Stimulated activated CD8-positive, alpha-beta memory T cell treated with anti-CD3 and anti-CD28 coated beads, Interleukin-7, amount 100 ng/mL, for 24 hours (primary cell): Measurements from ENCODE around the gene TGM5.
"Not testable (repeated sequence)": the region's sequence is repeated elsewhere in the genome, so short reads cannot be mapped to it uniquely, and the experiment has no call there.

Experiments
- DNase-seq: peaks from one replicate; pipeline ENCODE4 v3.0.0-alpha.2; 2020; ENCODE audit warnings: low read depth

TGM5 gene

DNA sequence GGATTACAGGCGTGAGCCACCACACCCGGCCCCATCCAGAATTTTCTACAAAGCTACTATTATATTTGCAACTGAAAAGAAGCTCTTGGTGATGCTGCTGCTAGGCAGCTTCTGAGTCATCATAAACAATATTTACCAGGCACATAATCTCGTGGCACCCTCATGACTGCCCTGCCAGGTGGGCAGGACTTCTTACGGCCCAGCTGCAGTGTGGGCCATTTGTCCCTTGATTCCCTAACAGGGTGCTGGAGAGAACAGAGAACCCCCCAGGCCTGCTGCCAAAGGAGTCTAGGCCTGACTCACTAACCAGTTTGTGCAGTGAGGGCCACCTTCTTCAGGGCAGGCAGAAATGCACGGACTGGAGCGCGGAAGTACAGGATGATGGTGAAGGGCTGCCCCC, 50.8 kb downstream of the TGM5 start:
- no peak for DNase-seq

DNA sequence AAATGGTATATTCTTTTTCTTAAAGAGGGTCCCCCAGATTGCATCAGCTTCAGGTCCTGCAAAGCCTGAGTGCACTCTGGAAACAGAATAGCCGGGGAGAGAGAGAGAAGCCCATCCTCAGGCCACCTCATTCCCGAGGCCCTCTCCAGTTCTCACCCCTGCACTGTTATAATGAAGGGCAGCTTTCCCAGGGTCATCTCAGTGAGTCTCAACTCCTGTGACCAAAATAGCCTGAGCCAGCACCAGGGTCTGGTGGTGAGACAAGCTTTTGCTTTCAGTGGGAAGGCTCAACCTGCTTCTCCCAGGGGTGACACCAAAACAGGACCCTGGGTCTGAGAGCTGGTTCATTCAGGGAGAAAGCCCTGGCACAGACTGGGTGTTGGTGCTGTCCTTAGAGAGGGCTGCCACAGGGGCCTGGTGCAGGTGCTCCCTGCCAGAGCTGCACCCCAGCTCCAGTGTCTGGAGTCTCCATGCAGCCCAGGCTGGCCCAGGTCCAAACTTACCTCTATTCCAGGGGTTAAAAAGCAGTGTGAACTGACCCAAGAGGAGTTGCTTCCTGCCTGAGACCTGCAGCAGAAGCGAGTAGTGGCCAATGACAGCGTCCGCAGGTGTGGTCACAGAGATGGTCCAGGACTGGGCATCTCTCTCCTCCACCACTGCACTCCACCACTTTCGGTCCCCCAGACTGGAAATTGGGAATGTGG, 52.0 kb downstream of the TGM5 start:
- DNase-seq: no peak

- no peak for DNase-seq
Observed at GRCh38 chr15:43214169-43214568, 52.6 kb downstream of the TGM5 start.

DNA sequence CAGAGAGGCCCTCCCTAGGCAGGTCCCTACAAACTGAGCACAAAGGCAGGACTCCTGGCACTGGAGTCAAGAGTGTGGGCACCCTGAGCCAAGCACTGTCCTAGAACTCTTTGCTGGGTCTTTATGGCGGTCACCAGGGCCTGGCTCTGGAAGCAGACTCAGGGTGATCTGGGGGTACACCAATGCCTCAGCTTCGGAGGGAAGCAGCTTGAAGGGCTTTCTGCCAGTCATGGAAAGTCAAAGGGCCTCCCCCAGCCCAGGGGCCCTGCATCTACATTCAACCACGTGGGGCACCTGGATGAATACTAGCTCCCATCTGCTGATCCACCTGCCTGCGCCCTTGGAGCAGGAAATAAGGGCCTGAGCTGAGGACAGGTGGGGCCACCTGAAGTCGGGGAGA, 53.3 kb downstream of the TGM5 start:
- DNase-seq: no peak

DNA sequence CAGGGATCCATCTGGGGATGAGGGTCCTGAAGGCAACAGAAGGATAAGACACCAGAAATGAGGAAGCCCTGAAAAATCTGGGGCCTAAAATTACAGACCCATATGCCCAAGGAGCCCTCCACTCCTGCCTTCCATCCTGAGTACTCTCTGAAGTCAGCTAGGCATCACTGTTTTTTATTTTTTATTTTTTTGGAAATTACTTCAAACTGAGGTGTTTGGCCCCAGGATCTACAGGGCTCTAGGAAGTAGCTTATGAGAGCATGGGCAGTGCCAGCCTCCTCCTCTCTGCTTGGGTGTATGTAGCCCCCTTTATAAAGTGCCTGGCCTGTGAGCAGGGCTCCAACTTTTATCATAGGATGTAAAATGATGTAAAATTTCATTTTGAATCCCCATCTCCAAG, 53.8 kb downstream of the TGM5 start:
- no peak for DNase-seq

- DNase-seq: no peak
Observed at GRCh38 chr15:43212299-43212698, 54.4 kb downstream of the TGM5 start.

DNA sequence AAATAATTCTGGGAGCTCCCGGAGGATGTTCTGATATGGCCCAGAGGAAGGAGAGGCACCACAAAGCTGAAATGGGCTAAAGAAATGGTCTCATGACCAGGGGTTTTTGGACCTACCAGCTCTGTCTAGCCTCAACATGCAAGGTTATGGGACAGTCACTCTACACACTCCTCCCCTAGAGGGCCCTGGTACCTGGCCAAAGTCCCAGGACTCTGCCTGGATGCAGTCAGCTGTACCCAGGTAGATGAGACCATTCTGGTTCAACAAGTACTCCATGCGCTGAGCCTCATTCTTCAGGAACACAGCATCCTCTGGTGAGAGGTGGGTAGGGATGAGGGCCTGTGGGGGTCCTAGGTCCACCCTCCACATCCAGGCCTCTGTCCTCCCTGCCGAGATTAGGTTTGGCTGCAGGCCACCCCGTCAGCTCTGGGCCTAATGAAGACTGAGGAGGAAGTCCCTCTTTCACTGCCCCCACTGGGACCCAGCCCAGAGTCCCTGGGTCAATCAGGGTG, 55.4 kb downstream of the TGM5 start:
- no peak for DNase-seq

DNA sequence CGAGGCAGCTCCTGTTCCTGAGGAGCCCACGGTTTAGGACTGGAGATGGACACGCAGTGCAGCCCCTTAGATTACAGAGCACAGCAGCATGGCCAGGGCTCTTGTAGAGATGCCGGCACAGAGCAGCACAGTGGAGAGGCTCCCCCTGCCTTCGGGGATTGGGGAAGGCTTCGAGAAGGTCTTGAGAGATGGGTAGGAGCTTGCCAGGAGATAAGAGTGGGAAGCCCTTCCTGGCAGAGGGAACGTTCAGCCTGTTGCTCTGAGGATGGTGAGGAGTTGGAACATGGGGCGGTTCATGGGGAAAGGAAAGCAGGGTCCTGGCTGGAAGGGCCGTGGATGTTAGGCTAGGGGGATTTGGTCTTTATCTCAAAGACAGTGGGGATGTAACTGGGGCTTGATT, 55.9 kb downstream of the TGM5 start:
- no peak for DNase-seq

GRCh38 chr15:43210172-43210745, 56.5 kb downstream of the TGM5 start:
- DNase-seq: no peak

DNA sequence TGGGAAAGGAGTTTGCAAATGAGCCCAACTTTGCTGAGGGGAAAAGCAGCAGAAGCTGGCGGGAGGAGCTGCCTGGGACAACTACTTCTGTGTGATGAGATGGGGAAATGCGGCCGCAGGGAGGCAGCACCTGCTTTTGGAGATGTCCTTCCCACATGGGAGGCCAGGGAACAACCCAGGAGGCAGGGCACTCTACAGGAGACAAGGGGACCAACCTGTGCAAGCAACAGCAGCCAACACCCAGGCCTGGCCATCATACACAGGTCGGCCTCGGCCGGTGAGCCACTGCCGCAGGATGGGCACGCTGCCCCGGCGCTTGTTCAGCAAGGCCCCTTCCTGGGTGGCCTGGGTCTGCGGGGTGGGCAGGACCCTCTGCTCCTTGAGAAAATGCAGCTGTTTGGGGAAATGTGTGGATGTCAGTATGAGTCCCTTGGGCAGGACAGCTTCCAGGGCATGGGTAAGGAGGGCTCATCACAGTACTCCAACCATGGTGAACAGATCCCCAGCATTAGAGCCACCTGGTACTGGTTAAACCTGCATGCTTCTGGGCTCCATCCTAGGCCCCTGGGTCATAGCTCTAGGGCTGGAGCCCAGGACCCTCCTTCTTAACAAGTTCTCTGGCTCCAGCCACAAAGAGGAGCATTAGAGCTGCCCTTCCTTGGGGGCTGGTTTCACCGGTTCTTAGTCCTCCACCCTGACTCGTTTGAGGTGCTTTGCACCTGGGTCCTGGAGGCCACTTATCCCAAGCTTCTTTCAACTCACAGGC, 57.5 kb downstream of the TGM5 start:
- DNase-seq: no peak

DNA sequence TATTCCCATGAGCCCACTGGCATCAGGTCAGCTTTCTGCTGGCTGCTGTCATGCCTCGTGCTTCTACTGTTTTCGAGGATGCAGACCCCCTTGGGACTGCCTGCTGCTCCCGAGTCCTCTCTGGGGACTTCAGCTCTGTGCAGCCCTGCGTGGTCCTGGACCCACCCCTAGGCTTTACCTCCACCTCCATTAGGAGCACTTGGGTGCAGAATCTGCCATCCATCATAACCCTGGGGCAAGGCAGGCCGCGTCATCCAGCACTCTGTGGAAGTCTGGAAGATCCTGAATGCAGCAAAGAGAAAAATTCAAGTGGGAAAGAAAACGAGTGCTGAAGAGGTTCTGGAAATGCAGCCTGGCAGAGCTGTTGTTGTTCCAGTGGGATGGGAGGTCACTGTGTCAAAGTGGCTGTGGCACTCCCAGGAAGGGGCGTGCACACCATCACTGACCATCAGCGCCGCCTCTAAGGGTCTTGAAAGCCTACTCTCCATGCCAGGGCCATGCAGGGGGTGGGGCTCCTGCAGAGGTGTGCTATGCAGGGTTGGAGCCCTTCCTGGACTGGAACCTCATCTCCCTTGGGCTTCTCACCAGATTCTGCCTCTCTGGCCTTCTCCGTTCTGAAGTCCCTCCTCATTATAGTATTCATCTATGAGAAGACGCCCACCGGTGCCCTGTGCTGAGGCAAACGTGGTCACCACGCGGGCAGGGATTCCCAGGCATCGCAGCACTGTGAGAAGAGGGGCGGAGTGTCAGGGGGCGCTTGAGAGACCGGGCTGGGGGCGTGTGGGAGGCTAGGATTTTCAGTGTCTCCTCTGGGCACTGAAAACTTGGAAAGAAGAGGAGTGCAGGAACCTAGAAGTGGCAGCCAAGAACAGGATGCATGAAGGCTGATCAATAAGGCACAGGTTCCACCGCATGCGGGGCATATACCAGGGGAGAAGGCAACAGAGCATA, 58.4 kb downstream of the TGM5 start:
- no peak for DNase-seq

DNA sequence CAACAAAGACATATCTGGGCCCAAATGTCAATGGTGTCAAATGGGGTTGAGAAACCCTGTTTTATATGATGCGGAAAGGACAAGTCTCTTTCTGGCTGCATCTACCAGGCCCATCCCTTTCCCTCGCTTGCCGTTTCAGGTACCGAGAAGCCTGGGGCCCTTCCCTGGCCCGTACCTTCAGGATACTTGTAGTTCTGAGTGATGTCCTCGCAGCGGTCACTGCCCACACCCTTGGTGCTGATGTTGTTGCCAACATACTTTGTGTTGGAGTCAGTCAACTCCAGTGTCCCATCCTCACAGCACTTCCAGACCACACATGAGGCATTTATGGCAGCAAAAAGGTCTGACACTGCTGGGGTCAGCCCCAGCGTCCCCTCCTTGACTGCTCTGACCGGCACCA, 59.7 kb downstream of the TGM5 start:
- DNase-seq: no peak

- no peak for DNase-seq
Observed at GRCh38 chr15:43206054-43206453, 60.7 kb downstream of the TGM5 start.

GRCh38 chr15:43204016-43204901, 62.5 kb downstream of the TGM5 start:
- DNase-seq: no peak

GRCh38 chr15:43199945-43200488, 66.7 kb downstream of the TGM5 start:
- no peak for DNase-seq

GRCh38 chr15:43198992-43199391, 67.7 kb downstream of the TGM5 start:
- no peak for DNase-seq

- not testable (repeated sequence) for DNase-seq
Observed at GRCh38 chr15:43198556-43198955, 68.2 kb downstream of the TGM5 start.

DNA sequence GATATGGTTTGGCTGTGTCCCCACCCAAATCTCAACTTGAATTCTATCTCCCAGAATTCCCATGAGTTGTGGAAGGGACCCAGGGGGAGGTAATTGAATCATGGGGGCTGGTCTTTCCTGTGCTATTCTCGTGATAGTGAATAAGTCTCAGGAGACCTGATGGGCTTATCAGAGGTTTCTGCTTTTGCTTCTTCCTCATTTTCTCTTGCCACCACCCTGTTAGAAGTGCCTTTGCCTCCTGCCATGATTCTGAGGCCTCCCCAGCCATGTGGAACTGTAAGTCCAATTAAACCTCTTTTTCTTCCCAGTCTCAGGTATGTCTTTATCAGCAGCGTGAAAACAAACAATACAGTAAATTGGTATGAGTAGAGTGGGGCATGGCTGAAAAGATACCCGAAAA, 69.0 kb downstream of the TGM5 start:
- not testable (repeated sequence) for DNase-seq

GRCh38 chr15:43196760-43197548, 69.8 kb downstream of the TGM5 start:
- DNase-seq: no peak

DNA sequence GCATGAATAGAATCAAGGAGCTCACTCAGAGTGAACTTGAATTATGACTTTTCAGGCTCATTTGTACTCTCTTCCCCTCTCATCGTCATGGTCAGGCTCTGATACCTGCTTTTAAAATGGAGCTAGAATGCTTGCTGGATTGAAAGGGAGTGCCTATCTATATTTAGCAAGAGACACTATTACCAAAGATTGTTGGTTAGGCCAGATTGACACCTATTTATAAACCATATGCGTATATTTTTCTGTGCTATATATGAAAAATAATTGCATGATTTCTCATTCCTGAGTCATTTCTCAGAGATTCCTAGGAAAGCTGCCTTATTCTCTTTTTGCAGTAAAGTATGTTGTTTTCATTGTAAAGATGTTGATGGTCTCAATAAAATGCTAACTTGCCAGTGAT, 71.9 kb downstream of the TGM5 start:
- no peak for DNase-seq
